Measurements from ENCODE around the gene TBX20.

DNA sequence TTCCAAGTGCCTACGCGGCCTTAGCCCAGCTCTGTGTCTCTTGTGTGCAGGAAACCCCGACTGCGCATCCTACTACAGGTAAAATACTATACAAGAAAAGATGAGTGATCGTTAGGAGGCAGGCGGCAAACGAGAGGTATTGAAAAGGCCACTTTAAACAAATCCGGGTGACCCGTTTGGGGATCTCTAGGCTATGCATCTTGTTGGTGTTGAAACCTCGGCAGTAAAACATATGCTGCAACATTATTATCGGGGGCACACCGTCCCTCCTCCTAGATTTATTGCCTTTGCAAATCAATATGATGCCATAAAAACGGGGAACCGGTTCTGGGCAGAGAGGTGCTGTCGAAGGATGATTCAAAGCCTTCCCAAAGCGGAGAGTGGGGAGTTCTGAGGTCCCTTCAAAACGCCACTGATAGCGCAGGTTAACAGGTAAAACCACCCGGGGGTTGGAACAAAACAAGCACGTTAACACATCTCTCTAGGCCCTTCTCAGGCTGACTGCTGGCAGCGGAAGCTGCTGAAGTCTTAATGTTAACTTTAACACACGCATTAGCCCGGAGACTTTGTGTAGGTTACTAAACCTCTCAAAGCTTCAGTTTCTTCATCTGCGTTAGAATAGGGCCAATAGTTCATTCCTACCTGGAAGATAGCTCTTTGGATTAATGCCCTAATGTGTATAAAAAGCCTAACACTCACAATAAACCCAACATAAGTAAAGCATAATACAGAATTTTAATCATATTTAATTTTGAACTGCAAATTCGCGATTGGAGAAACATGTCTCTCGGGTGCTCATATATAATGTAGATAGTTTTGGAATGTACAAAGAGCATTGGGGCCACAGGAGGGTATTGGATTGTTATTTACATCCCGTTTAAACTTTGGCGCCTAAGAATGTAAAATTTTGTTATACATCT lies 2.6 kb upstream of the TBX20 start:
- no peak for TF ChIP-seq GATA3 (IDR thresholded peaks at IDR 0.05; ENCODE audit: low read depth, low read length)
- TF ChIP-seq GATA2 (IDR thresholded peaks at IDR 0.05; ENCODE audit: low read depth, low read length): no peak
